Measurements from ENCODE around the gene SLC6A9.

DNA sequence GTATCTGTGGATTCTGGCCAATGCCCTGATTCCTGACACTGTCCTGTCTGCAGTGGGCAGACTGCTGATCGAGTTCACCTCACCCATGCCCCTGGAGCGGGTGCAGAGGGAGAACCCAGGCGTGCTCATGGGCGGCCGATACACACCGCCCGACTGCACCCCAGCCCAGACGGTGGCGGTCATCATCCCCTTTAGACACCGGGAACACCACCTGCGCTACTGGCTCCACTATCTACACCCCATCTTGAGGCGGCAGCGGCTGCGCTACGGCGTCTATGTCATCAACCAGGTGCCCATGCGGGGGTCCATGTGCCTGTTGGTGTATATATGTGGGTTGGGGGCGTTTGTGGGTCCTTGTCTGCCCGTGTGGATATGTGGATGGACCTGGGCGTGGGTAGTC, 49.6 kb downstream of the SLC6A9 start:
- TF ChIP-seq FOXK2 (IDR thresholded peaks at IDR 0.05) (no peak), FOXM1 (IDR thresholded peaks at IDR 0.05; ENCODE audit: borderline replicate concordance) (no peak), SUZ12 (IDR thresholded peaks at IDR 0.05) (no peak), FOXA1 (IDR thresholded peaks at IDR 0.05) (no peak), HDGF (IDR thresholded peaks at IDR 0.05; ENCODE audit: borderline replicate concordance) (no peak), SP1 (IDR thresholded peaks at IDR 0.05) (no peak), NFRKB (IDR thresholded peaks at IDR 0.05) (no peak), ARNT (IDR thresholded peaks at IDR 0.05) (no peak), CTBP1 (IDR thresholded peaks at IDR 0.05; ENCODE audit: borderline replicate concordance) (no peak)
